Left ventricle myocardium inferior (tissue), 1 donor: ENCODE data around the gene LINS1. TPM values are rescaled to one million over a fixed set of nuclear protein-coding genes. Genes with fewer than 3 reads are reported as not detected.

Experiments
- DNase-seq: peaks from one replicate; pipeline ENCODE4 v3.0.0-alpha.2; 2020
- H3K27ac ChIP-seq: fragments of 200-600 bp; replicated peaks from 2 replicates; pipeline ENCODE4 v1.8.0; 2021
- H3K27me3 ChIP-seq: fragments of 200-600 bp; 2 replicates; pipeline ENCODE4 v1.8.0; 2021; ENCODE audit warnings: low read depth
- H3K36me3 ChIP-seq: fragments of 200-600 bp; 2 replicates; pipeline ENCODE4 v1.8.0; 2021
- H3K4me1 ChIP-seq: fragments of 200-600 bp; 2 replicates; pipeline ENCODE4 v1.8.0; 2021
- H3K4me3 ChIP-seq: fragments of 200-600 bp; 2 replicates; pipeline ENCODE4 v1.8.0; 2021; ENCODE audit warnings: mild to moderate bottlenecking, moderate library complexity
- H3K9me3 ChIP-seq: fragments of 200-600 bp; replicated peaks from 2 replicates; pipeline ENCODE4 v1.8.0; 2021
- CTCF ChIP-seq: fragments of 200-600 bp; IDR thresholded peaks from 2 replicates; pipeline ENCODE4 v1.8.0; 2021; ENCODE audit warnings: antibody characterized with exemption, mild to moderate bottlenecking, borderline replicate concordance
- intact Hi-C: fragments of 100-400 bp; cut with micrococcal nuclease; formaldehyde crosslinking; loops from one replicate; pipeline ENCODE4 v1.11.0; 2022
- total RNA-seq: library from RNA; stranded (reverse); fragmentation: NEBNext Ultra II Directional; extraction: Animal tissue kit (Norgen Biotek cat#: 25700); gene quantifications from one replicate; pipeline ENCODE4 v1.2.1, GENCODE V29; 2021
- donor health status: DM: no; HTN: yes; CAD: no; lungs with severe emphysema.

Gene LINS1
- total RNA-seq, 1 donor from 2014 or later = 9.3 TPM

GRCh38 chr15:100524326-100524725 is 77.7 kb downstream of the LINS1 start:
- TF ChIP-seq CTCF = no peak
- intact Hi-C loops = no loop called here
- Histone ChIP-seq H3K4me3 (no peak overlapping the region), H3K4me1 (peaks cover 7% of the 10 kb centered on the region), H3K36me3 (no peaks in the 10 kb centered on the region), H3K27me3 (no peaks in the 10 kb centered on the region), H3K27ac (no peak overlapping the region), H3K9me3 (peaks cover 5% of the 10 kb centered on the region)
- no peak for DNase-seq

GRCh38 chr15:100521907-100522306 is 80.1 kb downstream of the LINS1 start:
- no peak for DNase-seq
- peaks cover 13% of the 10 kb centered on the region for H3K4me1 ChIP-seq
- H3K27me3 ChIP-seq = no peaks in the 10 kb centered on the region
- no peaks in the 10 kb centered on the region for H3K36me3 ChIP-seq
- H3K4me3 ChIP-seq = no peak overlapping the region
- H3K27ac ChIP-seq = no peak overlapping the region
- TF ChIP-seq CTCF = no peak
- intact Hi-C loops = no loop called here
- H3K9me3 ChIP-seq = peaks cover 5% of the 10 kb centered on the region

GRCh38 chr15:100520132-100520921 is 81.7 kb downstream of the LINS1 start:
- intact Hi-C loops = no loop called here
- no peaks in the 10 kb centered on the region for H3K27me3 ChIP-seq
- H3K4me3 ChIP-seq = no peak overlapping the region
- peaks cover 5% of the 10 kb centered on the region for H3K9me3 ChIP-seq
- TF ChIP-seq CTCF = no peak
- no peak for DNase-seq
- no peak overlapping the region for H3K27ac ChIP-seq
- H3K4me1 ChIP-seq = peaks cover 11% of the 10 kb centered on the region
- no peaks in the 10 kb centered on the region for H3K36me3 ChIP-seq

- Histone ChIP-seq H3K4me3 (no peak overlapping the region), H3K9me3 (peaks cover 2% of the 10 kb centered on the region), H3K4me1 (peaks cover 11% of the 10 kb centered on the region), H3K27ac (no peak overlapping the region), H3K36me3 (no peaks in the 10 kb centered on the region), H3K27me3 (peaks cover 5% of the 10 kb centered on the region)
- intact Hi-C loops = no loop called here
- DNase-seq = no peak
- no peak for TF ChIP-seq CTCF
Measured at GRCh38 chr15:100517846-100518245, 84.1 kb downstream of the LINS1 start.

Other genes starting within 250 kb of the LINS1 start
- gene CERS3, start 73.2 kb downstream of the LINS1 start, total RNA-seq = 0.08 TPM
- 4.6 TPM for gene ASB7, start 405 bp upstream of the LINS1 start, total RNA-seq